ENCODE measurements around the gene NOTCH1.

NOTCH1 gene

DNA sequence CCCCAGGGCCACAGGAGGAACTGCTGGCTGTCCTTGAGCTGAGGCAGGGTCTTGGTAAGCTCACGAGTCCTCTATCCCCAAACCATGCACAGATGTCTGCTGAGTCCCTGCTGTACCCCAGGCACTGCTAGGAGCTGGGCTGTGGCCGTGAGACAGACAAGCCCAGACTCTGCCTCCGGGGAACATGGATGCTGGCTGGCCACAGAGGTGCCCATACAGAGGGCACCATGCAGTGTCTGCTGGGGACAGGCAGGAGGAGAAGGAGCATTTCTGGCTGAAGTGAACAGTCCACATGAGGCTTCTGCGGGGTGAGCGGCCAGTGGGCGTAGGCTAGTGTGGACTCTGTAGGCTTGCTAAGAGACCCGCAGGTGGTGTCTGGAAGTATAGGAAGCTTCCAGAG lies 58.2 kb downstream of the NOTCH1 start:
- H3K9me2 ChIP-seq (replicated peaks; ENCODE audit: insufficient read depth, low read length): no peaks in the 10 kb centered on the region
- peaks cover 10% of the 10 kb centered on the region; the same call in 1 of the 2 replicates for H3K4me1 ChIP-seq (ENCODE audit: low read length)
- H3K27me3 ChIP-seq (replicated peaks; ENCODE audit: insufficient read depth, low read length): peaks cover 25% of the 10 kb centered on the region
- H3F3A ChIP-seq (ENCODE audit: insufficient read depth, low read length): peaks cover 3% of the 10 kb centered on the region; the same call in 1 of the 2 replicates
- no peak overlapping the region for H2AFZ ChIP-seq (ENCODE audit: low read length)
- no peak overlapping the region for H3K4me3 ChIP-seq (ENCODE audit: low read length)
- H3K27ac ChIP-seq (ENCODE audit: low read length): no peak overlapping the region
- H3K79me2 ChIP-seq (ENCODE audit: low read length): peaks cover 2% of the 10 kb centered on the region
- no peaks in the 10 kb centered on the region for H4K20me1 ChIP-seq (ENCODE audit: insufficient read depth, low read length)
- H3K4me2 ChIP-seq (ENCODE audit: low read depth, low read length): no peak overlapping the region
- no peak for DNase-seq
- no peak overlapping the region for H3K9ac ChIP-seq (ENCODE audit: low read length)
- H3K9me3 ChIP-seq (replicated peaks; ENCODE audit: insufficient read depth, low read length): no peaks in the 10 kb centered on the region
- TF ChIP-seq EZH2phosphoT487 (IDR thresholded peaks at IDR 0.05; ENCODE audit: low read length) (no peak), CTCF (IDR thresholded peaks at IDR 0.05; ENCODE audit: low read length) (no peak), EZH2 (optimal IDR thresholded peaks at IDR 0.05; ENCODE audit: low read depth, low read length) (no peak)
- no peaks in the 10 kb centered on the region for H3K36me3 ChIP-seq (replicated peaks; ENCODE audit: insufficient read depth, low read length)

DNA sequence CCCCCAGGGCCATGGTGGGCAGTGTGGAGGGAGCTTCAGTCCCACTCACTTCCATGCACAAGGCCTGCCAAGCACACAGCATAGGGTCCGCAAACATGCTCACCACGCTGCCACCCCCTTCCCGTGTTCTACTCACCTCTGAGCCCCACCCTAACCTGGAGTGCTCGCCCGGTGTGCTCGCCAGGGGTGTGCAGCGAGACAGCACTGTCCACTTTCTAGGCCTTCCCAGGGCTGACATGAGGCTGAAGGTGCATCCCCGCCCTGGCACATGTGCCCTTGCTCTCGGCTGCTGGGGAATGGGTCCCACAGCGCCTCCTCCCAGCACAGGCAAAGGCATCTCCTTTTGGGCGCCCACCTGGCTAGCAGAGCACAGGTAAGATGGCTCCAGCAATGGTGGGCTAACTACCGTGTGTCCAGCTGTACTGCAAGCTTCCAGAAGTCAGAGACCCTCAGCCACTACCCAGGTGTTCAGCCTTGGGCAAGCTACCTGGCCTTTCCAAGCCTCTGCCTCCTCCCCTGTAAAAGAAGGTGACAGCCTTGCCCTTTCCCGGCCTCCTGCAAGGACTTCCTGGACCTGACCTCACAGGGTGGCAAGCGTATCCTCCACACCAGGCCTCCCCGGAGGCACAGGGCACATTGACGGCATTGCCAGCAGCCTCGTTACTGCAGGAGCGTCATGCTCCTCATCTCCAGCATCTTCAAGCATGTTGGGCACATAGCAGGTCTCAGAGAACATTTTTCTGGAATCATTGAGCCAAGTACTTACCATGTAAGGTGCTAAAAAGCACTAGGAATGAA lies 58.8 kb downstream of the NOTCH1 start:
- H3K4me3 ChIP-seq (ENCODE audit: low read length): no peak overlapping the region
- H2AFZ ChIP-seq (ENCODE audit: low read length): no peak overlapping the region
- no peak overlapping the region for H3K9ac ChIP-seq (ENCODE audit: low read length)
- peaks cover 7% of the 10 kb centered on the region; the same call in 1 of the 2 replicates for H3F3A ChIP-seq (ENCODE audit: insufficient read depth, low read length)
- peaks cover 8% of the 10 kb centered on the region for H3K79me2 ChIP-seq (ENCODE audit: low read length)
- peaks cover under 1% of the 10 kb centered on the region; the same call in 1 of the 2 replicates for H4K20me1 ChIP-seq (ENCODE audit: insufficient read depth, low read length)
- no peak overlapping the region for H3K4me2 ChIP-seq (ENCODE audit: low read depth, low read length)
- no peaks in the 10 kb centered on the region for H3K9me3 ChIP-seq (replicated peaks; ENCODE audit: insufficient read depth, low read length)
- TF ChIP-seq EZH2phosphoT487 (IDR thresholded peaks at IDR 0.05; ENCODE audit: low read length): no peak
- no peak for TF ChIP-seq CTCF (IDR thresholded peaks at IDR 0.05; ENCODE audit: low read length)
- no peak for TF ChIP-seq EZH2 (optimal IDR thresholded peaks at IDR 0.05; ENCODE audit: low read depth, low read length)
- no peaks in the 10 kb centered on the region for H3K36me3 ChIP-seq (replicated peaks; ENCODE audit: insufficient read depth, low read length)
- no peak overlapping the region for H3K27ac ChIP-seq (ENCODE audit: low read length)
- H3K9me2 ChIP-seq (replicated peaks; ENCODE audit: insufficient read depth, low read length): no peaks in the 10 kb centered on the region
- peaks cover 25% of the 10 kb centered on the region for H3K27me3 ChIP-seq (replicated peaks; ENCODE audit: insufficient read depth, low read length)
- peaks cover 10% of the 10 kb centered on the region; the same call in 1 of the 2 replicates for H3K4me1 ChIP-seq (ENCODE audit: low read length)
- DNase-seq: no peak

DNA sequence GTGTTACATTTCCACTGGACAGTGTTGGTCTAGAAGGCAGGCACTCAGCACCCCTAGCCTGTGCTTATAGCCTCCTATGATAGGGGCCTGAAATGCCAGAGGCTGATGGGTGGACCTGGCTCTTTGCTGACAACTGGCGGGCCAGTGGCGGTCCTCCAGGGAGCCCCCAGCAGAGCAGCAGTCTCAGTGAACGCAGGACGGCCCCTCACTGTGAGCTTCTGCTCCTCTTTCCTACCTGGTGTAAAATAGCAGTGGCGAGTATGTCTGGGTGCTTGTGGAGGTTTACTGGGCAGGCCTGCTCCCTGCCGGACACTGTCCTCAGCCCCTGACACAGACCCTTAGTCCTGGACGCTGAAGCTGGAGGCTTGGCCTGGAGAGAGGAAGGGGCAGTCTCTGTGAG lies 59.7 kb downstream of the NOTCH1 start:
- Histone ChIP-seq H3K36me3 (replicated peaks; ENCODE audit: insufficient read depth, low read length) (no peaks in the 10 kb centered on the region), H3K4me1 (ENCODE audit: low read length) (peaks cover 17% of the 10 kb centered on the region), H2AFZ (ENCODE audit: low read length) (no peak overlapping the region), H3K27ac (ENCODE audit: low read length) (no peak overlapping the region), H3K4me3 (ENCODE audit: low read length) (no peak overlapping the region), H3K9me3 (replicated peaks; ENCODE audit: insufficient read depth, low read length) (no peaks in the 10 kb centered on the region), H3K9ac (ENCODE audit: low read length) (no peak overlapping the region), H4K20me1 (ENCODE audit: insufficient read depth, low read length) (peaks cover 8% of the 10 kb centered on the region), H3K27me3 (replicated peaks; ENCODE audit: insufficient read depth, low read length) (peaks cover 25% of the 10 kb centered on the region), H3K9me2 (replicated peaks; ENCODE audit: insufficient read depth, low read length) (no peaks in the 10 kb centered on the region), H3K79me2 (ENCODE audit: low read length) (peaks cover 17% of the 10 kb centered on the region), H3K4me2 (ENCODE audit: low read depth, low read length) (no peak overlapping the region), H3F3A (ENCODE audit: insufficient read depth, low read length) (peaks cover 12% of the 10 kb centered on the region; the same call in 1 of the 2 replicates)
- TF ChIP-seq EZH2 (optimal IDR thresholded peaks at IDR 0.05; ENCODE audit: low read depth, low read length) (no peak), CTCF (IDR thresholded peaks at IDR 0.05; ENCODE audit: low read length) (no peak), EZH2phosphoT487 (IDR thresholded peaks at IDR 0.05; ENCODE audit: low read length) (no peak)
- DNase-seq: no peak
